Activated naive CD4-positive, alpha-beta T cell treated with anti-CD3 and anti-CD28 coated beads, Interleukin-2, amount 10 ng/mL, durations not matched to agents 7 days and 5 days (primary cell): Measurements from ENCODE around the gene SIK2.
A peak's percentile ranks its signal among the peaks of the same experiment; 100 is the strongest.
"Not testable (repeated sequence)": the region's sequence is repeated elsewhere in the genome, so short reads cannot be mapped to it uniquely, and the experiment has no call there.

Experiments used
- CTCF ChIA-PET: fragments of 350-600 bp; sonication (Branson Sonifier 250); formaldehyde crosslinking; loops from one replicate; lab custom pipeline; 2021; ENCODE audit warnings: antibody characterized with exemption; lab: Charles Lee
- DNase-seq: peaks from one replicate; pipeline ENCODE4 v3.0.0-alpha.2; 2020
- H3K27ac Mint-ChIP-seq: one replicate; pipeline ENCODE4 v1.8.0; 2021; ENCODE audit warnings: mild to moderate bottlenecking, moderate library complexity, mixed read lengths
- H3K27me3 Mint-ChIP-seq: one replicate; pipeline ENCODE4 v1.8.0; 2021; ENCODE audit warnings: mild to moderate bottlenecking, mixed read lengths
- H3K36me3 Mint-ChIP-seq: one replicate; pipeline ENCODE4 v1.8.0; 2021; ENCODE audit warnings: mixed read lengths
- H3K4me1 Mint-ChIP-seq: one replicate; pipeline ENCODE4 v1.8.0; 2021; ENCODE audit warnings: mixed read lengths
- H3K4me3 Mint-ChIP-seq: one replicate; pipeline ENCODE4 v1.8.0; 2021; ENCODE audit warnings: mild to moderate bottlenecking, moderate library complexity, mixed read lengths
- H3K9me3 Mint-ChIP-seq: one replicate; pipeline ENCODE4 v1.8.0; 2021; ENCODE audit warnings: mixed read lengths

The SIK2 gene

DNA sequence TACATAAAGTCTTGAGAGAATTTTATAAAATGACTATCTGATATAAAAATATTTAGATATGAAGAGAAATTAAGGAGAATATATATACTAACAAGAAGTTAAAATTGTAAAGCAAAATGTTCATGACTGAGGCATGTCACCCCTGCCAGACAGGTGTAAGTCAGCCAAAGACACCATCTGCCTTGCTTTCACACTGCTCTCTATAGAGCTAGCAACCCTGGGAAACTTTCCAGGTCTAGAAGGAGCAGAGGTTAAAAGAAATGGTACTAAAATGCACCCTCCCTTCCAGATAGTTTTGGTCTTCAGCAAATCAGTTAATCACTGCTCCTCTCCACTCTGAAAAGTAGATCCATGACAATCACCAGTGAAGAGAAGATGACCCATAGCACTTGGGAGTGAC, 147.4 kb downstream of the SIK2 start:
- Mint-ChIP-seq H3K36me3 (peaks cover 57% of the 10 kb centered on the region), H3K27me3 (no peaks in the 10 kb centered on the region), H3K9me3 (no peaks in the 10 kb centered on the region), H3K4me3 (no peak overlapping the region), H3K4me1 (no peaks in the 10 kb centered on the region), H3K27ac (no peak overlapping the region)
- CTCF ChIA-PET, result interaction anchor here (1.6 kb wide), 1 partner anchor 10 kb away, joined by 3 read pairs; no protein-coding TSS in a partner anchor
- no peak for DNase-seq

DNA sequence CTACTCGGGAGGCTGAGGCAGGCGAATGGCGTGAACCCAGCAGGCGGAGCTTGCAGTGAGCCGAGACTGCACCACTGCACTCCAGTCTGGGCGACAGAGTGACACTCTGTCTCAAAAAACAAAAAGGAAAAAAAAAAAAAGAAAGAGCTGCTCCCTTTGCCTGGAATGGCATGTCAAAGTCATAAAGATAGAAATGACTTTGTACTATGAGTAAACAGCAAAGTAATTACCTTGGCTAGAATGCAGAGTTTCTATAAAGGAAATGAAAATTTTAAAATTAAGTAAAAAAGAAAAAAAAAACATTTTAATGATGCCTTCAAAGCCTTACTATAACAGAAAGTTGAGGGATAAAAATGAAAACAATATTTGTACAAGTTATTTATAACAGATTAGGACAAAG, 153.8 kb downstream of the SIK2 start:
- no peaks in the 10 kb centered on the region for H3K27me3 Mint-ChIP-seq
- H3K27ac Mint-ChIP-seq, result no peak overlapping the region
- CTCF ChIA-PET, result interaction anchor here (0.6 kb wide), 1 partner anchor 159 kb away, joined by 3 read pairs; no protein-coding TSS in a partner anchor
- DNase-seq, result no peak
- H3K36me3 Mint-ChIP-seq, result peaks cover 48% of the 10 kb centered on the region
- no peak overlapping the region for H3K4me3 Mint-ChIP-seq
- H3K4me1 Mint-ChIP-seq, result no peaks in the 10 kb centered on the region
- no peaks in the 10 kb centered on the region for H3K9me3 Mint-ChIP-seq

DNA sequence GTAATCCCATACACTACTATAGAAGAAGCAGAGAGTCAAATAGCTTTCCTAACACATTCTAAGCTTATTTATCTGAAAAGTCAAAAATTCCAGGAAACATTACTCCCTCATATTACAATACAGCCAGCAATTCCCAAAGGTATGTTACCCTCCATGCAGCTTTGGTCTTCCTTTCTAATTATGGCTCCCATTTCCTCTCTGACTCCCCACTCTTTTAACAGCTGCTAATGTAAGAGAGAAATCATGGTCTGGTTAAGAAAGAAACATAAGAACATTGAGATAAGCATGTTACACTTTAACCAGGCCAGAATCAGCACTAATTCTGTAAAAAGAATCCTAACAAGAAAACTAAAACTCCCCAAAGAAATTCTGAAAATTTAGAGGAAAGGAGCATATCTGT, 157.1 kb downstream of the SIK2 start:
- peaks cover 17% of the 10 kb centered on the region for H3K4me1 Mint-ChIP-seq
- DNase-seq, result no peak
- peaks cover 52% of the 10 kb centered on the region for H3K36me3 Mint-ChIP-seq
- H3K9me3 Mint-ChIP-seq, result no peaks in the 10 kb centered on the region
- H3K27ac Mint-ChIP-seq, result no peak overlapping the region
- H3K27me3 Mint-ChIP-seq, result no peaks in the 10 kb centered on the region
- H3K4me3 Mint-ChIP-seq, result no peak overlapping the region
- CTCF ChIA-PET, result interaction anchor here (1.0 to 1.3 kb wide), 2 partner anchors 9 to 155 kb away, joined by 3 read pairs; no protein-coding TSS in a partner anchor

- Mint-ChIP-seq H3K9me3 (no peaks in the 10 kb centered on the region), H3K36me3 (peaks cover 56% of the 10 kb centered on the region), H3K4me3 (no peak overlapping the region), H3K27me3 (no peaks in the 10 kb centered on the region), H3K27ac (no peak overlapping the region), H3K4me1 (peaks cover 22% of the 10 kb centered on the region)
- no peak for DNase-seq
- CTCF ChIA-PET, result interaction anchor here (1.0 to 1.3 kb wide), 3 partner anchors 10 to 156 kb away, joined by 3 read pairs; no protein-coding TSS in a partner anchor
These were observed 157.6 kb downstream of the SIK2 start for GRCh38 chr11:111759778-111760407.

DNA sequence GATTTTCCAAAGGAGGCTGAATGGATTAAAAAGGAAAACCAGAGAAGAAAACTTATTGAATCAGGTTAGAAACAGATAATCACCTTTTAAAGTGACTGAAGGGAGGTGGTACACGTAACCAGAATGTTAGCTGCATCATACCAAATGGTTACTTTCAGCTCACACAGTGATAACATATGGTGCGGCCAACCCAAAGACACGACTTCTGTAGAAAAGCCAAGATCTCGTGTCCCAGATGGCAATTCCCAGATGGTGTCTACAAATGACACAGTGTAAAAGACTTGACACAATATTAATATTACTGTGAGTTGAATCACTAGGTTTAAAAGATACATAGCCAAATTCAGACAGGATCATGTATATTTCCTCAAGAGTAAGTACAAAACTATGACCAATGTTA, 158.8 kb downstream of the SIK2 start:
- CTCF ChIA-PET, result interaction anchor here (1.0 to 2.2 kb wide), 3 partner anchors 16 to 174 kb away, joined by 3 to 5 read pairs (median 3); no protein-coding TSS in a partner anchor
- H3K27me3 Mint-ChIP-seq, result no peaks in the 10 kb centered on the region
- no peak overlapping the region for H3K4me3 Mint-ChIP-seq
- H3K4me1 Mint-ChIP-seq, result peaks cover 29% of the 10 kb centered on the region
- no peak for DNase-seq
- peaks cover 63% of the 10 kb centered on the region for H3K36me3 Mint-ChIP-seq
- no peaks in the 10 kb centered on the region for H3K9me3 Mint-ChIP-seq
- H3K27ac Mint-ChIP-seq, result no peak overlapping the region

DNA sequence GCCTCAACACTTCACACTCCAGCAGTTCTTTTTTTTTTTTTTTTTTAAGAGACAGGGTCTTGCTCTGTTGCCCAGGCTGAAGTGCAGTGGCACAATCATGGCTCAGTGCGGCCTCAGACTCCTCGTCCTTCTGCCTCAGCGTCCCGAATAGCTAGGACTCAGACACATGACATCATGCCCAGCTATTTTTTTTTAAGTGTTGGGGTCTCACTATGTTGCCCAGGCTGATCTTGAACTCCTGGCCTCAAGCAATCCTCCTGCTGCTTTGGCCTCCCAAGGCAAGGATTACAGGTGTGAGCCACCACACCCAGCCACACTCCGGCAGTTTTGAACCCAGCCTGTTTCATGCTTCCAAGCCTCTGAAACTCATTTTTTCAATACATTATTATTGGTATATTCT, 160.3 kb downstream of the SIK2 start:
- Mint-ChIP-seq H3K4me1 (peaks cover 39% of the 10 kb centered on the region), H3K36me3 (peaks cover 62% of the 10 kb centered on the region), H3K27ac (no peak overlapping the region), H3K4me3 (no peak overlapping the region), H3K27me3 (no peaks in the 10 kb centered on the region), H3K9me3 (no peaks in the 10 kb centered on the region)
- DNase-seq, result no peak
- CTCF ChIA-PET, result interaction anchor here (0.9 to 2.2 kb wide), 3 partner anchors 13 to 176 kb away, joined by 4 to 11 read pairs (median 5); no protein-coding TSS in a partner anchor

DNA sequence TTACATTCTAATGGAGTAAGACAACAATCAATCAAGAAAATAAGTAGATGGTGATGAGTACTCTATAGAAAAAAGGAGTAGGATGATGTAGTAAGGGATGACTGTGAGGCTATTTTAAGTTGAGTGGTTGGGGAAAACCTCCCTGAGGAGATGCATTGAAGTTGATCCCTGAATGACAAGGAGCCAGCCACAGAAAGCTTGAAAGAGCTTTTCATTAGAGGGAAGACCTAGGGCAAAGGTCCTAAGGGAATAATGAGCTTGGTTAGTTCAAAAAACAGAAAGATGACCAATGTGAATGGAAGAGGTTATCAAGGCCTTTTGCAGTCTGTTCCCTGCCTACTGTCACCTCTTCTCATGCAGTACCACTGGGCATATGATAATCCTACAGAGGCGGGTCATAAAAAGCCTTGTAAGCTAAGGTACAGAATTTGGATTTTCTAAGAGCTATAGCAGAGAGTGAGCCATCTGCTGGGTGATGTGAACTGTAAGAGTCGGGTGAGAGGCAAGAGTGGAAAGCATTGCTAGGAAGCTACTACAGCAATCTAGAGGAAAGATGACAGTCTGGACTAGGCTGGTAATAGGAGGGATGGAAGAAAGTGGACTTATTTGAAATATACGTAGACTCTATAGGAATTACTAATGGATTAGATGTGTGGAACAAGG, 160.9 kb downstream of the SIK2 start:
- Mint-ChIP-seq H3K36me3 (peaks cover 58% of the 10 kb centered on the region), H3K27me3 (no peaks in the 10 kb centered on the region), H3K27ac (no peak overlapping the region), H3K4me3 (no peak overlapping the region), H3K4me1 (peaks cover 39% of the 10 kb centered on the region), H3K9me3 (no peaks in the 10 kb centered on the region)
- no peak for DNase-seq
- CTCF ChIA-PET, result interaction anchor here (0.7 to 2.0 kb wide), 4 partner anchors 14 to 176 kb away, joined by 3 to 11 read pairs (median 5); no protein-coding TSS in a partner anchor

DNA sequence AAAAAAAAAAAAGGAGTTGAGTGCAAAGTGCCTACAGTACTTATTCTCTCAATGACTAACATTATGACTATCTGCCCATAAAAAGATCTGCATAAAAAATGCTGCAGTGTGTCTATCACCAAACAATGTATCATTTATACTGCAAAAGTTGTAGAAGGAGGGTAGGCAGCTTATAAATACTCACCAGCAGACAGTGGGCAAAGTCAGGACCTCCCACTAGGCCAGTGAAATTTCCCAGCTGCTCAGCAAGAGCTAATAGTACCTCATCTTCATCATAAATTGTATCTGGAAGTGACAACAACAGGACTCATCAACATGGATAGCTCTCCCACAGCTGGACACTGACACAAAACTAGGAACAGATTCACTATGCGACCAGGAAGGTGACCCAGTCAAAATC, 162.4 kb downstream of the SIK2 start:
- Mint-ChIP-seq H3K4me3 (peak overlapping the region; percentile 94), H3K27me3 (no peaks in the 10 kb centered on the region), H3K9me3 (no peaks in the 10 kb centered on the region), H3K36me3 (peaks cover 47% of the 10 kb centered on the region), H3K4me1 (peaks cover 39% of the 10 kb centered on the region), H3K27ac (no peak overlapping the region)
- DNase-seq, result no peak
- CTCF ChIA-PET, result interaction anchor here (1.4 to 1.8 kb wide), 2 partner anchors 11 to 178 kb away, joined by 7 to 8 read pairs; no protein-coding TSS in a partner anchor

GRCh38 chr11:111765320-111765983, 163.2 kb downstream of the SIK2 start:
- Mint-ChIP-seq H3K36me3 (peaks cover 44% of the 10 kb centered on the region), H3K4me3 (peak overlapping the region; percentile 94), H3K27ac (peak overlapping the region; percentile 95), H3K9me3 (no peaks in the 10 kb centered on the region), H3K4me1 (peaks cover 39% of the 10 kb centered on the region), H3K27me3 (no peaks in the 10 kb centered on the region)
- CTCF ChIA-PET, result interaction anchor here (1.0 to 1.8 kb wide), 3 partner anchors 11 to 179 kb away, joined by 3 to 8 read pairs (median 7); no protein-coding TSS in a partner anchor
- no peak for DNase-seq

DNA sequence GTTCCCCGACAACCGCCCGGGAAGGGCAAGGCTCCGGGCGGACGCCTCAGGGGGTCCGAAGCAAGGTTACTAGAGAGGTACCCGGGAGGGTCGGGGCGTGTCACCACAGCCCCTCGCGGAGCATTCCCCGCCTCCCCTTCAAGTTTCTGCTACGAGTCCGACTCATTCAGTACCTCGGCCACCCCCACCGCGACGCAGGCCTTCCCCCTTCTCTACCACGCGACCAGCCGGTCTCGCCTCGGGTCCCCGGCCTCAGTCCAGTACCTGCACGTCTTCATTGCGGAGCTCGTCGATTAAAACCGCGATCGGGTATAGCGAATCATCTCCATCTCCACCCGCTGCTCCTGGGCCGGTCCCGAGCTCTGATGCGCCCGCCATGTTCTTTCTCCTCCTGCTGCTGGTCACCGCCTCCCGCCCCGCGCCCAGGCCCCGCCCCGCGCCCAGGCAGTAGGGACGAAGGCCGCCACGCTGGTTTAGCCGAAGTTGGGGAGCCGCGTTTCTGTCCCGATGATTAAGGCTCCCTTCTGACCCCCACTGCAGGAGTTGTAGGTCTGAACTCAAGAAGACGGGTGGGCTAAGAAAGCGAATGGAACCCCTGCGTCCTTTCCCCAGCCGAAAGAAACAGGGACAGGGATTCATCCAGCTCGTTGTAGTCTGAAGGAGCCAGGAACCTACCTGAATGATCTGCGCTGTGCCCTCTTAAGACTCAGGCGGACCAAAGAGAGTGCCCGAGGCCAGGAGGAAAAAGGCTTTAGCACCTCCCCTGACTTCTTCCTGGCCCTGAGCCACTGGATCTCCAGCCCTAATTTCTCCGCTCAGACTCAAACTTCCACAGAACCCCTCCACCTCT, 164.0 kb downstream of the SIK2 start, which contains the start of gene PPP2R1B:
TSS of gene PPP2R1B (minus strand) at position 406 of the 850 bp plus-strand sequence. CDS start at position 378, 28 bp downstream.
- Mint-ChIP-seq H3K27me3 (no peaks in the 10 kb centered on the region), H3K36me3 (peaks cover 36% of the 10 kb centered on the region), H3K27ac (peak within 1 kb of the TSS; percentile 95), H3K4me1 (peaks cover 39% of the 10 kb centered on the region), H3K9me3 (no peaks in the 10 kb centered on the region), H3K4me3 (peak within 1 kb of the TSS; percentile 94)
- peak; percentile 83 for DNase-seq
- CTCF ChIA-PET, result interaction anchor here (0.6 to 3.6 kb wide), 7 partner anchors 11 to 241 kb away, joined by 3 to 32 read pairs (median 3); no protein-coding TSS in a partner anchor

- H3K27ac Mint-ChIP-seq, result peak overlapping the region; percentile 95
These were observed 164.5 kb downstream of the SIK2 start for GRCh38 chr11:111766834-111767142.

GRCh38 chr11:111770581-111771134, 168.4 kb downstream of the SIK2 start:
- Mint-ChIP-seq H3K36me3 (peaks cover 3% of the 10 kb centered on the region), H3K27ac (no peak overlapping the region), H3K27me3 (no peaks in the 10 kb centered on the region), H3K9me3 (no peaks in the 10 kb centered on the region), H3K4me1 (peaks cover 11% of the 10 kb centered on the region), H3K4me3 (no peak overlapping the region)
- no peak for DNase-seq
- CTCF ChIA-PET, result no interaction called here

More at GRCh38 chr11:111766834-111767142, 164.5 kb downstream of the SIK2 start:
- no peaks in the 10 kb centered on the region for H3K9me3 Mint-ChIP-seq
- DNase-seq, result no peak
- H3K4me3 Mint-ChIP-seq, result peak overlapping the region; percentile 94
- no peaks in the 10 kb centered on the region for H3K27me3 Mint-ChIP-seq
- peaks cover 39% of the 10 kb centered on the region for H3K4me1 Mint-ChIP-seq
- CTCF ChIA-PET, result interaction anchor here (0.8 to 3.6 kb wide), 6 partner anchors 11 to 180 kb away, joined by 3 to 32 read pairs (median 4); no protein-coding TSS in a partner anchor
- H3K36me3 Mint-ChIP-seq, result peaks cover 34% of the 10 kb centered on the region

DNA sequence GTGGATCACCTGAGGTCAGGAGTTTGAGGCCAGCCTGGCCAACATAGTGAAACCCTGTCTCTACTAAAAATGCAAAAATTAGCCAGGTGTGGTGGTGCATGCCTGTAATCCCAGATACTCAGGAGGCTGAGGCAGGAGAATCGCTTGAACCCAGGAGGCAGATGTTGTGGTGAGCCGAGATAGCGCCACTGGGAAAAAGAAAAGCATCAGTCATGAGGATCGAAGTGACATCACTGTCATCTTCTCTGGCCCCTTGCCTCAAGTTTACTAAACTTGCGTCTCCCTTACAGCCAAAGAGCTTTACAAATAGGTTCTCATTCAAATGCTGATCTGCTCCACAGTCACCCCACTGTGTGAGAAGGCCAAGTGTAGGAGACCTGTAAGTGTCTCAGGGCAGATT, 169.0 kb downstream of the SIK2 start:
- H3K4me3 Mint-ChIP-seq, CTCF ChIA-PET, H3K27ac Mint-ChIP-seq, DNase-seq, H3K27me3 Mint-ChIP-seq, H3K36me3 Mint-ChIP-seq, H3K9me3 Mint-ChIP-seq: not testable (repeated sequence)
- H3K4me1 Mint-ChIP-seq, result peaks cover 11% of the 10 kb centered on the region
